Measurements from ENCODE around the gene UGCG. TPM values are rescaled to one million over a fixed set of nuclear protein-coding genes. Genes with fewer than 3 reads are reported as not detected.

UGCG gene
- total RNA-seq, 1 experiment from 2014 or later, result 23.3 TPM

- no peak overlapping the region for H3T11ph ChIP-seq (ENCODE audit: low read length)
- no peaks in the 10 kb centered on the region for H3K4me1 ChIP-seq (ENCODE audit: insufficient read depth, low read length)
- H3K4ac ChIP-seq (ENCODE audit: low read depth, low read length), result no peak overlapping the region
- Mint-ChIP-seq H3K36me3 (ENCODE audit: insufficient read depth in 1 of 3, low read depth in 3 of 3) (peaks cover 1 to 24% (median 17%) of the 10 kb centered on the region in 3 experiments; a peak in 5 of 7 replicates), H3K4me3 (no peak overlapping the region), H3K9me3 (no peaks in the 10 kb centered on the region), H3K4me1 (no peaks in the 10 kb centered on the region), H3K27ac (no peak overlapping the region), H3K27me3 (ENCODE audit: low read depth) (no peaks in the 10 kb centered on the region)
- H4K20me1 ChIP-seq (ENCODE audit: control insufficient read depth, insufficient read depth, insufficient read length), result no peaks in the 10 kb centered on the region
- no peak overlapping the region for H3K23ac ChIP-seq (ENCODE audit: insufficient read length, low read depth, low read length)
- no peaks in the 10 kb centered on the region for H3K9me3 ChIP-seq (ENCODE audit: control insufficient read depth, low read depth, low read length)
- H2BK12ac ChIP-seq (ENCODE audit: insufficient read length, low read depth, low read length), result no peak overlapping the region
- H2BK15ac ChIP-seq (ENCODE audit: low read depth, low read length), result no peak overlapping the region
- H3K79me1 ChIP-seq (ENCODE audit: insufficient read depth, low read depth, low read length, poor library complexity, severe bottlenecking), result peaks cover 8% of the 10 kb centered on the region
- DNase-seq, result no peak
- no peak overlapping the region for H4K91ac ChIP-seq (ENCODE audit: insufficient read length, low read depth, low read length)
- H2AK5ac ChIP-seq (ENCODE audit: insufficient read length, low read length), result no peak overlapping the region
- H3K79me2 ChIP-seq (ENCODE audit: insufficient read depth, low read length), result peaks cover 9% of the 10 kb centered on the region; the same call in 1 of the 2 replicates
- no peak overlapping the region for H3K14ac ChIP-seq (ENCODE audit: insufficient read depth, low read length)
- no CpG with 5 or more reads among the region's 4 CpGs for WGBS (ENCODE audit: extremely low coverage, insufficient read length, low lambda C conversion rate)
- H3K18ac ChIP-seq (ENCODE audit: insufficient read length, low read depth, low read length), result no peak overlapping the region
- H4K5ac ChIP-seq (ENCODE audit: insufficient read length, low read depth, low read length), result no peak overlapping the region
- no peak overlapping the region for H3K4me2 ChIP-seq (ENCODE audit: insufficient read depth, insufficient read length, low read length)
- no peak overlapping the region for H3K9ac ChIP-seq (ENCODE audit: extremely low read depth, insufficient read length, low read length)
- H3K27me3 ChIP-seq (ENCODE audit: insufficient read depth, low read length), result no peaks in the 10 kb centered on the region
- H2BK5ac ChIP-seq (ENCODE audit: insufficient read length, low read length), result no peak overlapping the region
- no peak overlapping the region for H2AFZ ChIP-seq (ENCODE audit: low read length)
- no peak overlapping the region for H4K8ac ChIP-seq (replicated peaks; ENCODE audit: insufficient read length, low read depth, low read length)
- no peak overlapping the region for H2BK120ac ChIP-seq (ENCODE audit: low read depth, low read length, poor library complexity, severe bottlenecking)
- no peak overlapping the region for H2BK20ac ChIP-seq (ENCODE audit: low read depth, low read length, poor library complexity, severe bottlenecking)
- H3K23me2 ChIP-seq (ENCODE audit: insufficient read length, low read depth, low read length, poor library complexity, severe bottlenecking), result no peaks in the 10 kb centered on the region
- no peak overlapping the region for H3K56ac ChIP-seq (ENCODE audit: insufficient read length, low read depth, low read length)
- TF ChIP-seq CTCF (conservative IDR thresholded peaks at IDR 0.05), result no peak
- no peak overlapping the region for H3K27ac ChIP-seq (ENCODE audit: insufficient read length, low read depth, low read length)
Observed at GRCh38 chr9:111914749-111915424, 18.3 kb downstream of the UGCG start.

Measured in H9 (cell line).